ENCODE measurements around the gene PCTP. TPM values are rescaled to one million over a fixed set of nuclear protein-coding genes. Genes with fewer than 3 reads are reported as not detected.
A peak's percentile ranks its signal among the peaks of the same experiment; 100 is the strongest.

PCTP gene
- total and polyA plus RNA-seq, 9 of the 15 experiments (the other 6 are each of a cell fraction or from before 2014, with no cell fraction given), result 10.9 to 62.3 (median 41.2) TPM

DNA sequence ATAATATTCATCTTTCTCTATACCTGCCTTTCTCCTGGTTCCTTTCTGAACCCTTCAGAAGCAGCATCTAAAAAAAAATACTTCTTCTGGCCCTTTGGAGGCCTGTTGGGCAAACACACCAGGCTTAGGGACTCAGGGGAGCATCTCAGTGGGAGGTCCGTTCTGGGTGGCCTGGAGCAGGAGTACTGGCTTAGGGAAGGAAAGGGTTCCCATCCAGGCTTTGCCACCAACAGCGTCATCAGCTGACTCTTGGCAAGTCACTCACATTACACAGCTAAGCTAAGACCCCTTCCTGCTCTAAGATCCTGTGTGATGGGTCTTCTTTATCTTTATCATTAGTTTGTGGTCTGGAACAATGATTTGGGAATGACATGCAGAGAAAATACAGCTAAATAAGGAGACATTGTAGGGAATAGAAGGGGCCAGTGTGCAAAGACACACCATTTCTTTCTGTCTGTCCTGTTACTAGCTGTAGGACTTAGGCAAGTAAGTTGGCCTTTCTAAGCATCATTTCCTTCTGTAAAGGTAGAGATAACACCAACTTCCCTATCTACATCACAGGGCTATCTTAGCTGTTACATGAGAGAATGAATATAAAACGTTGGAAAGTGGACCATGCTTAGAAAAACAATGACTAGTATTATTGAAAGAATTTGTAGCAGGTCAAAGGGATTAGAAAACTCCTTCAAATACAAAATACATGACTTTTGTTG lies 9.9 kb downstream of the PCTP start:
- Histone ChIP-seq H4K20me1 (replicated peaks; ENCODE audit: control insufficient read depth, insufficient read depth, low read length) (no peaks in the 10 kb centered on the region), H2AFZ (ENCODE audit: low read depth, low read length) (no peak overlapping the region), H3K27ac (ENCODE audit: extremely low read depth, low read depth, low read length) (no peak overlapping the region), H3K9me1 (ENCODE audit: control insufficient read depth, insufficient read depth, low read length) (no peaks in the 10 kb centered on the region), H3K9ac (ENCODE audit: insufficient read depth in 1 of 2, low read depth in 2 of 2, low read length in 2 of 2) (no peak overlapping the region), H3K36me3 (ENCODE audit: control insufficient read depth, insufficient read depth, low read length) (peaks cover 2% of the 10 kb centered on the region; the same call in 1 of the 3 replicates), H3K79me2 (ENCODE audit: control insufficient read depth, insufficient read depth, low read length) (peaks cover 78% of the 10 kb centered on the region), H3K4me1 (replicated peaks in 1 of 2; ENCODE audit: control insufficient read depth in 2 of 2, insufficient read depth in 2 of 2, low read length in 2 of 2) (peaks cover 0 to 7% of the 10 kb centered on the region in 2 experiments; a peak in 3 of 5 replicates), H3K4me2 (ENCODE audit: insufficient read depth, low read length) (no peak overlapping the region; the same call in 1 of the 2 replicates), H3K4me3 (no peak overlapping the region), H3K9me3 (replicated peaks; ENCODE audit: control insufficient read depth, insufficient read depth, low read depth, low read length) (no peaks in the 10 kb centered on the region), H3K27me3 (ENCODE audit: control insufficient read depth in 2 of 2, insufficient read depth in 2 of 2, low read length in 2 of 2) (no peaks in the 10 kb centered on the region)
- TF ChIP-seq ETV1 (tag; conservative IDR thresholded peaks at IDR 0.05; ENCODE audit: low read depth), result peak; percentile 42; the same call in 1 of the 2 replicates
- peak; percentile 51; the same call in 1 of the 2 replicates for TF ChIP-seq CTBP1 (IDR thresholded peaks at IDR 0.05; ENCODE audit: borderline replicate concordance)
- TF ChIP-seq, protein P1, sequence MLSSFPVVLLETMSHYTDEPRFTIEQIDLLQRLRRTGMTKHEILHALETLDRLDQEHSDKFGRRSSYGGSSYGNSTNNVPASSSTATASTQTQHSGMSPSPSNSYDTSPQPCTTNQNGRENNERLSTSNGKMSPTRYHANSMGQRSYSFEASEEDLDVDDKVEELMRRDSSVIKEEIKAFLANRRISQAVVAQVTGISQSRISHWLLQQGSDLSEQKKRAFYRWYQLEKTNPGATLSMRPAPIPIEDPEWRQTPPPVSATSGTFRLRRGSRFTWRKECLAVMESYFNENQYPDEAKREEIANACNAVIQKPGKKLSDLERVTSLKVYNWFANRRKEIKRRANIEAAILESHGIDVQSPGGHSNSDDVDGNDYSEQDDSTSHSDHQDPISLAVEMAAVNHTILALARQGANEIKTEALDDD (IDR thresholded peaks at IDR 0.05), result peak; percentile 38; the same call in 1 of the 2 replicates
- TF ChIP-seq, protein P2, sequence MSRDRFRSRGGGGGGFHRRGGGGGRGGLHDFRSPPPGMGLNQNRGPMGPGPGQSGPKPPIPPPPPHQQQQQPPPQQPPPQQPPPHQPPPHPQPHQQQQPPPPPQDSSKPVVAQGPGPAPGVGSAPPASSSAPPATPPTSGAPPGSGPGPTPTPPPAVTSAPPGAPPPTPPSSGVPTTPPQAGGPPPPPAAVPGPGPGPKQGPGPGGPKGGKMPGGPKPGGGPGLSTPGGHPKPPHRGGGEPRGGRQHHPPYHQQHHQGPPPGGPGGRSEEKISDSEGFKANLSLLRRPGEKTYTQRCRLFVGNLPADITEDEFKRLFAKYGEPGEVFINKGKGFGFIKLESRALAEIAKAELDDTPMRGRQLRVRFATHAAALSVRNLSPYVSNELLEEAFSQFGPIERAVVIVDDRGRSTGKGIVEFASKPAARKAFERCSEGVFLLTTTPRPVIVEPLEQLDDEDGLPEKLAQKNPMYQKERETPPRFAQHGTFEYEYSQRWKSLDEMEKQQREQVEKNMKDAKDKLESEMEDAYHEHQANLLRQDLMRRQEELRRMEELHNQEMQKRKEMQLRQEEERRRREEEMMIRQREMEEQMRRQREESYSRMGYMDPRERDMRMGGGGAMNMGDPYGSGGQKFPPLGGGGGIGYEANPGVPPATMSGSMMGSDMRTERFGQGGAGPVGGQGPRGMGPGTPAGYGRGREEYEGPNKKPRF (IDR thresholded peaks at IDR 0.05; ENCODE audit: low read depth, low read length), result no peak
- ChIA-PET POLR2A (interaction anchor here (0.7 to 1.2 kb wide), 4 partner anchors 10 to 215 kb away, joined by 3 to 5 read pairs (median 3); partner anchors contain the start of gene PCTP), CTCF (ENCODE audit: low intra/inter-chr PET ratio) (no interaction called here)
- intact Hi-C loops (cut with micrococcal nuclease) (loop anchor here (10.0 kb wide), 1 partner anchor 46 kb away; no protein-coding TSS in a partner anchor), in situ Hi-C loops (cut with MboI) (no loop called here)
- BruUV-seq (replicated peaks), result no TSS peak
- DNase-seq (ENCODE audit: extremely low read depth in 1 of 4, low spot score in 3 of 4) (no peak), FAIRE-seq (no peak), ATAC-seq (peak; percentile 35)
- 20% methylated on average over 3 of the region's 3 CpGs for WGBS (ENCODE audit: insufficient coverage, low coverage, missing lambda C conversion rate)
